Hematopoietic multipotent progenitor cell treated with erythropoietin and hydrocortisone succinate and interleukin-3 and kit ligand, for 4 days (in vitro differentiated cells): Measurements from ENCODE around the gene TRIM17.

ENCODE experiments used
- DNase-seq: peaks from one replicate; pipeline ENCODE4 v3.0.0-alpha.2; 2015

Gene TRIM17

DNA sequence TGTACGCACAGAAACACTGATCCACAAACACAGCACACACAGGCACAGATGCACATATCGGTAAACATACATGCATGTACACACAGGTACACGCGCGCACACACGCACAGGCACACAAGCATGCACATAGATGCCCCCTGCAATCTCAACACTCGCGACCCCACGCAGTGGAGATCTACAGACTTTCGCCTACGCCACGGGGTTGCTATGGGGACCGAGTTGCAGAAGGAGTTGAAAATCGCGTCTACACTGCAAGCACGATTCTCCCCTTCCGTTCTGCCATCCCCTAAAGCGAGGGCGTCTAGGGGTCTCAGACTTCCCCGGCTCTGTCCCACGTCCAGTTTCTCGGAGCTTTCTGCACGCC, 826 bp downstream of the TRIM17 start:
- peak; percentile 31 for DNase-seq

GRCh38 chr1:228415221-228415620, 1.4 kb downstream of the TRIM17 start:
- DNase-seq = no peak

GRCh38 chr1:228414511-228415211, 2.0 kb downstream of the TRIM17 start:
- no peak for DNase-seq

GRCh38 chr1:228413241-228414010, 3.2 kb downstream of the TRIM17 start:
- DNase-seq = no peak

GRCh38 chr1:228411548-228412430, 4.9 kb downstream of the TRIM17 start:
- DNase-seq = no peak

- no peak for DNase-seq
These were observed 5.5 kb downstream of the TRIM17 start for GRCh38 chr1:228411121-228411520.

GRCh38 chr1:228410671-228411070, 6.0 kb downstream of the TRIM17 start:
- DNase-seq = no peak

DNA sequence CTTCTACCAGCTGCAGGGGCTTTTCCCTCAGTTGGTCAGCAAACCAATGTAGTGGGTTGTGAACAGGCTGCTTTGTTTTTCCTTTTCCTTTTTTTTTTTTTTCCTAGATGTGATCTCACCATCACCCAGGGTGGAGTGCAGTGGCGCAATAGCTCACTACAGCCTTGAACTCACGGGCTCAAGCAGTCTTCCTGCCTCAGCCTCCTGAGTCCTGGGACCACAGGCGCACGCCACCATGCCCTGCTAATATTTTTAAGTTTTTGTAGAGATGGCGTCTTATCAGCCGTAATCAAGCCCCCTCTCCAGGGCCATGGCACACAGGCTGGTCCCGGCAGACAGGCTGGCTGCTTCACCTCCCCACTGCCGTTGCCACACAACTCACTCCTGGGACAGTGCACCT, 6.6 kb downstream of the TRIM17 start:
- no peak for DNase-seq

DNA sequence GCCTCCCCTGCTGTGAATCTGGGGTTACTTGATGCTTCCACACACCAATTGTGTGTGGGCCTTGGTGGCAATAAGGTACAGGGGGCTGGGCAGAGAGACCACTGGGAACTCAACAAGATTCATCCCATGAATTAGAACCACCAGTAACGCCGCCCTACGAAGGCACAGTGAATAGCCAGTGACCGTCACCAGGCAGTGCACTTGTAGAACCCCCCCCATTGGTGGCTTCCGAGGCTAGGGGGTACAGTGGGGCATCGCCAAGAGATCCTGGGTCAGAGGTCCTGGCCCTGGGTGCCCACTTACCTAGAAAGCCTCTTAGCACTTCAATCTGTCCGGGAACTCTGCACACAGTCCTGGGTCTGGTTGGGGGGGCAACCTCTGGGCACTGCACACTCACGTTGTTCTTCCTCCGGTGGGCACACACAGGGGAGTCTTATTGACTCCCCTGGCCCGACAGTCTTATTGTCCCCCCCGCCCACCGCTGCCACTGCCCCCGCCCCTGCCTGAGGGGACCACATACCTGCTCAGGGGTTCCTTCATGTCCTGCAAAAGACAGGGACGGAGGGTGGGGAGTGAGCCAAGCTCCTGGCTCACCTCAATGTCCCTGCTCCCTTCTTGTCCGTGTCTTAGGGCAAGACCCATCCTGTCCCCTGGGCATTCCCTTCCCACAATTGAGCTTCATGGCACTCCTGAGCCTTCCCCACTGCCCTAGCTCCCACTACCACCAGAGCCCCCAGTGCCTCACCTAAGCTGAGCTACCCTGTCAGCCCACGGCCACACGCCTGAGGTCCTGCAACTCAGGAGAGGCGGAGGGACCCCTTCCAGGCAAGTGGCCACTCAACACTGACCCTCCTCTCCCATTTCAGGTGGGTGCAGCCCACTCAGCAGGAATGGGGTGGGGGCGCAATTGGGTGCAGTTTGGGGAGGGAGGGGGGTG, 7.5 kb downstream of the TRIM17 start:
- DNase-seq = no peak

DNA sequence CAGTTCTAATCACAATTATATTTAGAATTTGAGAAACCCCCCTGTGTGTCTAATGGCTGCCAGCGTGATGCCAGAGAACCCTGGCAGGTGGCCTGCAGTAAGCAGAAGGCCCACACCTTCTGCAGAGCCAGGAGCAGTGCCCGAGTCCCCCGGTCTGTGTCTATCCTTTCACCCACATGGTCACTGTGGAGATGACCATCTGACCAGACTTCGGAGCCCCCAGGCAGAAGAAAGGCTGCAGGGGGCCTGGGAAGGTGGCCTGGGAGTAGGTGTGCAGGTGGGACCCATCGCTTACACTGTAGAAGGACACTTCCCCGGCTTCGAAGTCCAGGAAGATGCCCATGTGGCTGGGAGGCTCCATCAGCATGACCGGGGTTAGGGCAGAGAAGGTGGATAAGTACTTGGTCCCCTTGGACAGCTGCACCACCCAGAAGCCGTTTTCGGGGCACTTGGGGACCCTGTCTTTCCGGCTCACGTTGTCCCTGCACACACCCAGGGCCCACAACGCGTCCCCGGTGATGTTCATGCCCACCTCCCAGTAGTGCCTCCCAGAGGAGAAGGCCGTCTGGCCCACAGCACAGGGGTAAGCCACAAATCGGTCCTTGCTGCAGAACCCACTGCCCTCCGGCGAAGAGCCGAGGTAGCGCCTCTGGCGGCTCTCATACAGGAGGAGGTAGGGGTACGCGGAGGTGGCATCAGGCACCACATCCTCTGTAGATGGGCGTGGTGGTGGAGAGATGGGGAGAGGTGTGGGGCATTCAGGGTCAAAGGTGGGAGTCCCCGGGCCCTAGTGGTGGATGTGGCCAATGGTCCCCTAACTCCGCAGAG, 8.4 kb downstream of the TRIM17 start:
- no peak for DNase-seq

DNA sequence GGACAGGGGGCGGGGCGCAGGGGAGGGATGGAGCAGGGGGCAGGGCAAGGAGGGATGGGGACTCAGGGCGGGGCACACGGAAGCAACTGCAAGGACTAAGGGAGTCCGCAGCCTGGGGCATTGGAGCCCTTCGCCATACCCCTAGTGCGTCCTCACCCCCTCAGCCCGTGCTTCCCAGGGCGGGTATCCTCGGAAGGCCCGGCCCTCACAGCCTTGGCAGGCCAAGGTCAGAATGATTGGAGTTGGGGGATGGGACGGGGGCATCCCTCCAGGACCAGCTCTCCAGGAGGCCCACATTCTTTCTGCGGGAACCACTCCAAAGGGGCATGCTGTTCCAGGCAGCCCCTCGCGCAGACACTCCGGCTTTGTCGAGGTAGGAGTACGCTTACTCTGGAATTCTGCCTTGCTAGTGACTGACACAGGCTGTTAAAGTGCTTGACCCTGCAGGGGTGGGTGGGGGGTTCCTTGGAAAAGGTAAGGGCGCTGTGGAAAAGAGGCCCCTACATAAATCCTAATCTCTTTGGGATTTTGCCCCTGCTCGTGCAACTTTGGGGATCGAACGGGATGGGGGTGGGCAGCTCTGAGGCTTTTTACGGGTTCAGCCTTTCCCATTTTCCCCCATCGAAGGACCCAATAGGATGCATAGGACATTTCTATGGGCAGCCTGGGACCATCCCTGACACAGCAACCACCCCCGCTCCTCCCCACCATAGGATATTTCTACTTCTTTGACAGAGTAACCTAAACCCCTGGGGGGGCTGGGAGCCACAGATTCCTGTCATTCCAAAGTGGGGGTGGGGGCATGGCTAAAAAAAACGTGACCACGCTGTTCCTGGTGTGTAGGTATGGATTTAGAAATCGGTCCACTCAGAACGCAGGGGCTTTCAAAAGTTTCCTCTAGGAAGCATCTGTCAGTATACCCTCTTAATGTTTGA, 9.3 kb downstream of the TRIM17 start:
- DNase-seq = no peak

DNA sequence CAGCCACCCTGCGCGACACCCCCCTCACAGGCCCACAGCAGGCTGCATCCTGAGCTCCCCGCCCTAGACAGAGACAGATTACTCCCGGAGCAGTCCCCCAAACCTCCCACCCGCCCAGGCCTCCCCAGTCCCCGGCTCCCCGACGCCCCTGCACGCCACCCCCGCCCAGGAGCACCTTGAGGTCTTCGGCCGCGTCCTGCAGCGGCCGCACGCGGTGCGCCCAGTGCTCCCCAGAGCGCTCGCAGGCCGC, 10.8 kb downstream of the TRIM17 start:
- peak; percentile 56 for DNase-seq

DNA sequence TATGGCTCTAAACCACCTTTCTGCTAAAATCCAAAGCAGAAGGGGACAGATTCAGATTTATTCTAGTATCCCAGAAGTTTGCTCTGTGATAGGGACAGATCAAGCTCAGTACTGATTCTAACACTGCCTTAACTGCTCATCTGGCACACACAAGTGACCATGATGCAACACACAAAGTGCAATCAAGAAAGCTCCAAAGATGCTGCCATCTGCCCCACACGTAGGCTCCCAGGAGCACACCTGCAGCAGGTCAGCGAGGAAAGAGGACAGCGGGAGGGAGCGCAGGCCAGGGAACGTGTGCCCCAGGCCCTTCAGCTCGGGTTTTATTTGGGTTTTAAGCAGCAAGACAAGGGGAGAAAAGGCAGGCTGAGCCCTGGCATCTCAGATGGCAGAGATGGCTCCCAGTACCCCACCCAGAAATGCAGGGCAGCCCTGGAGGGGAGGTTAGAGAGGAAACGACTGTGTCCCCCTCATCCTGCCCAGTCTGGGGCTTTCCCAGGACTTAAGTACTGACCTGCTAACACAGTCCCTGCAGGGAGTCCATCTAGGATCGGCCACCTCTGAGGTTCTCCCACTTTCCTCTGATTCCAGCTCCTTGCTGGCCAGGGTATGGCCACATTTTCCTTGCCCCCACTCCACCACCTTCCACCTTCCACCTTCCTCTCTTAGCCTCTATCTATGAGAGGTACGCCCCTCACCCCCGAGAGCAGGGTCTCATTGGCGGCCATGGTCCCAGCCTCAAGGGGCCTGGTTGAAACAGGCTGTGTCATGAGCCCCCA, 11.3 kb downstream of the TRIM17 start:
- no peak for DNase-seq

DNA sequence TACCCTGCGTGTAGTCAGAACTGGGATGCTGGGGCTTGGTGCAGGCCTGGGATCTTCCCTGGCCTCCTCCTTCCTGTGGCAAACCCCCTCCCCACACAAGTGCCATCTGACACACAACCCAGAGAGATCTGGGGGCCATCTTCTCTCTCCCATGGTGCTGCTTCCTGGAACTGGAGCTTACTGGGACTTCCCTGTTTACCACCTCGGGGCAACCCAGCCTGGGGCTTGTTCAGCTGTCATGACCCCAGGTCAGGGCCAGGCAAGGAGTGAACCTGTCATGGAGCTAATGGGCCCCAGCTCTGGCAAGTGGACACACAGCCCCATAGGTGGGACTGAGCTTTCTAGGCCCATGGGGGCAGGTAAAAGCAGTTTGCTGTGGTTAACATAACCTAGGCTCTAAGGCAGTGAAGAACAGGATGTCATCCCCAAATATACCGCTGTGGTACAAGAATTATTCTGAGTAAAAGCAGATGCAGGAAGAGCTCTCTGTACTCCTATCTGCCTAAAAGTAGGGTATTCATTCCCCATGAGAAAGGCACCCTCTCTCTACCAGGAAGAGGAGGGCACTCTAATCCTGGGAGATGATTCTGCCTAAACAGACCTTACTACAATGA, 12.4 kb downstream of the TRIM17 start:
- no peak for DNase-seq

DNA sequence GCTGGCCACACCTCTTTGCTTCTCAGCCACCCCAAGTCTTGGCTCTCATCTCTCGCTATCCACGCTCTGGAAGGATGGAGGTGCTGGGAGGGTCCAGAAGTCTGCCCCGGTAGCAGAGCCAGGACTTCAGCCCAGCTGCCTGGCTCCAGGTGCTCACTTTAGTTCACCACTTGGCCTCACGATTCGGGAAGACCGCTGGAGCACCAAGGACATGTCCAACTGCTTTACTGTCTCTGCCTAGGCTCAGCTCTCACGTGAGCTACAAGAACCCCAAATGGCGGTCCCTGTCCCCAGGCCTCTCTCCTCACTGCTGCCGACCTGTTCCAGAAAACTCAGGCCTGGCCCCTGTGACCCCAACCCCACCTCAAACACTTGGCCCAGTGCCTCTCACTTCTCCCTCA, 13.4 kb downstream of the TRIM17 start:
- DNase-seq = no peak

DNA sequence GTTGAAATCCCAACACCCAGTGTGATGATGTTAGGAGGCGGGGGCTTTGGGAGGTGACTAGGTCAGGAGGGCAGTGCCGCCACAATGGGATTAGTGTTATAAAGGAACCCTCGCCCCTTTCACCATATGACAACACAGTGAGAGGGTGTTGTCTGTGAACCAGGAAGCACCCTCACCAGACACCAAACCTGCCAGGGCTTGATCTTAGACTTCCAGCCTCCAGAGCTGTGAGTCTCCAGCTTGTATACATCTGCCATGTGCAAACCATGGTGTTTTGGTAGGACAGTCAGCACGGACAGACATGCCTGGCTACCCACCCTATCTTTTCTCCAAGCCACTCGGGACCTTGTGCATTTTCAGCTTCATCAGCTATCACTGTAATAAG, 14.0 kb downstream of the TRIM17 start:
- no peak for DNase-seq

GRCh38 chr1:228401782-228402640, 14.7 kb downstream of the TRIM17 start:
- no peak for DNase-seq

DNA sequence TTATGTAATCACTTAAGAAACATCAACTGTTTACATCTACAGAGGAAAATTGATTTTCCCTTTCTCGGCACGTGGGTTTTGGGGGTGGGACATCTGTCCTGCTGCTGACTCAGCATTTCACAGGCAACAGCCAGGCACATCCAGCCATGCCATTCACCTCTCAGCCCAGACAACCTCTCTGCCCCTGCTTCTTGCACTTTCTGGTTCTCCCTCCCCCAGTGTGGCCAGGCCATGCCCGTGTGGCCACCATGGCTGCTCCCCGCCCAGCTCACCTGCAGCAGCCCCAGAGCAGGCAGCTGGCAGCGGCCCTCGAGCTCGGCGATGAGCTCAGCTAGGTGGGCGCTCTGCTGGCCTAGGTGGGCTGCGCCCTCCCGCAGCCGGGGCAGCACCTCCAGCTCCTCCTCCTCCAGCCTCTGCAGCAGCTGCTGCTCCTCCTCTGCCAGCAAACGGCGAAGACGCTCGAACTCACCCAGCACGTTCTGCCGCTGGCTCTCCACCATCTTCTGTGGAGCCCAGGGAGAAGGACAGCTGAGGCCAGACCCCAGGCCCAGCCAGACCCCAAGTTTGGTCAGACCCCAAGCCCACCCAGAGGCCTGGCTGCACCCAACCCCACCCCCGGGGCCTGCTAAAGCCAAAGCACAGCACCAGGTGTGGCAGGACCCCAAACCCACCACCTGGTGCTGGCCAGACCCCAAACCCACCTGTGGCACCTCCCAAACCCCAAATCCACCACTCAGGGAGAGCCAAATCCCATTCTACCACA, 15.8 kb downstream of the TRIM17 start:
- peak; percentile 29 for DNase-seq
